Activated naive CD4-positive, alpha-beta T cell treated with anti-CD3 and anti-CD28 coated beads, Interleukin-2, amount 10 ng/mL, durations not matched to agents 7 days and 5 days (primary cell): ENCODE data around the gene TSHZ3.
A peak's percentile ranks its signal among the peaks of the same experiment; 100 is the strongest.

Experiments
- CTCF ChIA-PET: fragments of 350-600 bp; sonication (Branson Sonifier 250); formaldehyde crosslinking; loops from one replicate; lab custom pipeline; 2021; ENCODE audit warnings: antibody characterized with exemption; lab: Charles Lee
- DNase-seq: peaks from one replicate; pipeline ENCODE4 v3.0.0-alpha.2; 2020
- H3K27ac Mint-ChIP-seq: one replicate; pipeline ENCODE4 v1.8.0; 2021; ENCODE audit warnings: mild to moderate bottlenecking, moderate library complexity, mixed read lengths
- H3K27me3 Mint-ChIP-seq: one replicate; pipeline ENCODE4 v1.8.0; 2021; ENCODE audit warnings: mild to moderate bottlenecking, mixed read lengths
- H3K36me3 Mint-ChIP-seq: one replicate; pipeline ENCODE4 v1.8.0; 2021; ENCODE audit warnings: mixed read lengths
- H3K4me1 Mint-ChIP-seq: one replicate; pipeline ENCODE4 v1.8.0; 2021; ENCODE audit warnings: mixed read lengths
- H3K4me3 Mint-ChIP-seq: one replicate; pipeline ENCODE4 v1.8.0; 2021; ENCODE audit warnings: mild to moderate bottlenecking, moderate library complexity, mixed read lengths
- H3K9me3 Mint-ChIP-seq: one replicate; pipeline ENCODE4 v1.8.0; 2021; ENCODE audit warnings: mixed read lengths

Gene TSHZ3, protein sequence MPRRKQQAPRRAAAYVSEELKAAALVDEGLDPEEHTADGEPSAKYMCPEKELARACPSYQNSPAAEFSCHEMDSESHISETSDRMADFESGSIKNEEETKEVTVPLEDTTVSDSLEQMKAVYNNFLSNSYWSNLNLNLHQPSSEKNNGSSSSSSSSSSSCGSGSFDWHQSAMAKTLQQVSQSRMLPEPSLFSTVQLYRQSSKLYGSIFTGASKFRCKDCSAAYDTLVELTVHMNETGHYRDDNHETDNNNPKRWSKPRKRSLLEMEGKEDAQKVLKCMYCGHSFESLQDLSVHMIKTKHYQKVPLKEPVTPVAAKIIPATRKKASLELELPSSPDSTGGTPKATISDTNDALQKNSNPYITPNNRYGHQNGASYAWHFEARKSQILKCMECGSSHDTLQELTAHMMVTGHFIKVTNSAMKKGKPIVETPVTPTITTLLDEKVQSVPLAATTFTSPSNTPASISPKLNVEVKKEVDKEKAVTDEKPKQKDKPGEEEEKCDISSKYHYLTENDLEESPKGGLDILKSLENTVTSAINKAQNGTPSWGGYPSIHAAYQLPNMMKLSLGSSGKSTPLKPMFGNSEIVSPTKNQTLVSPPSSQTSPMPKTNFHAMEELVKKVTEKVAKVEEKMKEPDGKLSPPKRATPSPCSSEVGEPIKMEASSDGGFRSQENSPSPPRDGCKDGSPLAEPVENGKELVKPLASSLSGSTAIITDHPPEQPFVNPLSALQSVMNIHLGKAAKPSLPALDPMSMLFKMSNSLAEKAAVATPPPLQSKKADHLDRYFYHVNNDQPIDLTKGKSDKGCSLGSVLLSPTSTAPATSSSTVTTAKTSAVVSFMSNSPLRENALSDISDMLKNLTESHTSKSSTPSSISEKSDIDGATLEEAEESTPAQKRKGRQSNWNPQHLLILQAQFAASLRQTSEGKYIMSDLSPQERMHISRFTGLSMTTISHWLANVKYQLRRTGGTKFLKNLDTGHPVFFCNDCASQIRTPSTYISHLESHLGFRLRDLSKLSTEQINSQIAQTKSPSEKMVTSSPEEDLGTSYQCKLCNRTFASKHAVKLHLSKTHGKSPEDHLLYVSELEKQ

DNA sequence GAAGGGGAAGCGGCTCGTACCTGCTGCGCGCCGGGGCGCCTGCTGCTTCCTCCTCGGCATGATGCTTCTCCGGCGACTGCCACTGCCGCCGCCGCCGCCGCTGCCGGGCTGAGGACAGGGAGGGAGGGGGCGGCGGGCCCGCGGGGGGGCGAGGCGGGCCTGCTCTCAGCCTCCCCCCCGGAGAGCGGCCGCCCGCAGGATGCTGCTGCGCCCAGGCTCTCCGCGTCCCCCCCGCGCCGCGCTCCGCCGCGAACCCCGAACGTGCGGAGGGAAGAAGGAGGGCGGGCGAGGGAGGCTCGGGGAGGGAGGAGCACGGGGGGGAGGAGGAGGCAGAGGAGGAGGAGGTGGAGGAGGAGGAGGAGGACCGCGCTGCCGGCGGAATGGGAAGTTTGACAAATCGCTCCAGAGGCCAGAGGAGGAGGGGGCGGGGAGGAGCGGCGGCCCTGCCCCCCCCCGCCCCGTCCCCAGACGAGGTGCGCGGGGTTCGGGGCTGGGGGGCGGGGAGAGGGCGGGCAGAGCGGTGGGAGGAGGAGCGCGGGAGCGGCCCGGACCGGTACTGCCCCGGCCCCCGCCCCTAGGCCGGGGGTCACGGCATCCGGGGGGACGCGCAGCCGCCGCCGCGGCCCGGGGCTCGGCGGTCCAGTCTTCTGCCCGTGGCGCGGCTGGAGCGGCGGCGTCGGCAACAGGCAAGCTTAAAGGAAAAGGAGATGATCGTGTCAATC, at the start of gene TSHZ3:
Gene TSHZ3 (minus strand): TSS at position 277 of the 722 bp plus-strand sequence. CDS start 217 bp downstream, at position 60.
- Mint-ChIP-seq H3K36me3 (peaks cover 2% of the 10 kb centered on the region), H3K9me3 (no peaks in the 10 kb centered on the region), H3K4me1 (peaks cover 31% of the 10 kb centered on the region), H3K27me3 (peaks cover 94% of the 10 kb centered on the region), H3K27ac (no peak within 1 kb of the TSS), H3K4me3 (peak within 1 kb of the TSS; percentile 75)
- CTCF ChIA-PET = interaction anchor here (0.6 kb wide), 1 partner anchor 182 kb away, joined by 4 read pairs; no protein-coding TSS in a partner anchor
- DNase-seq = peak; percentile 65

- Mint-ChIP-seq H3K4me1 (no peaks in the 10 kb centered on the region), H3K27ac (no peak overlapping the region), H3K9me3 (no peaks in the 10 kb centered on the region), H3K4me3 (no peak overlapping the region), H3K27me3 (no peaks in the 10 kb centered on the region), H3K36me3 (no peaks in the 10 kb centered on the region)
- no peak for DNase-seq
- CTCF ChIA-PET = no interaction called here
These were observed 48.1 kb upstream of the TSHZ3 start for GRCh38 chr19:31397308-31397707.

DNA sequence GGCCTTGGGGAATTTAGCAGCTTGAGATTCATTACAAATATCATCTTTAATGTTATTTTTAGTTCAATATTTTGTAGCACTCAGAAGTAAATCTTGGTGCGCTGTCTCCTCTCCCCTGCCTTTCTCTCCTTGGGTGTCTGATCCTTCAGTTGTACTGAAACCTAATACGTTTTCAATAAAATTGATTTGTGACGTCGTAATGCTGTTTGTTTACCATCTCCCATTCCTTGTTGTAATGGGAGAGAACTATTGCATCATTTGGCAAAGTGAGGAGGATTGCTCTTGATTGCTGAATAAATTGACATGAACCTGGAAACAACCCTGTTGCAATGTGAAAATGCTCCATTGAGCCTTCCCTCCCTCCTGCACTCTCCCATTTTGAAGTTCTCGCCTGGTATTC, 43.2 kb upstream of the TSHZ3 start:
- no peak for DNase-seq

GRCh38 chr19:31391518-31391917, 42.3 kb upstream of the TSHZ3 start:
- no peaks in the 10 kb centered on the region for H3K27me3 Mint-ChIP-seq
- H3K4me1 Mint-ChIP-seq = no peaks in the 10 kb centered on the region
- H3K27ac Mint-ChIP-seq = no peak overlapping the region
- H3K36me3 Mint-ChIP-seq = no peaks in the 10 kb centered on the region
- no peaks in the 10 kb centered on the region for H3K9me3 Mint-ChIP-seq
- CTCF ChIA-PET = no interaction called here
- DNase-seq = no peak
- no peak overlapping the region for H3K4me3 Mint-ChIP-seq

More for the DNA sequence above, 43.2 kb upstream of the TSHZ3 start:
- Mint-ChIP-seq H3K4me3 (no peak overlapping the region), H3K27me3 (no peaks in the 10 kb centered on the region), H3K27ac (no peak overlapping the region), H3K4me1 (no peaks in the 10 kb centered on the region), H3K9me3 (no peaks in the 10 kb centered on the region), H3K36me3 (no peaks in the 10 kb centered on the region)
- CTCF ChIA-PET = no interaction called here

DNA sequence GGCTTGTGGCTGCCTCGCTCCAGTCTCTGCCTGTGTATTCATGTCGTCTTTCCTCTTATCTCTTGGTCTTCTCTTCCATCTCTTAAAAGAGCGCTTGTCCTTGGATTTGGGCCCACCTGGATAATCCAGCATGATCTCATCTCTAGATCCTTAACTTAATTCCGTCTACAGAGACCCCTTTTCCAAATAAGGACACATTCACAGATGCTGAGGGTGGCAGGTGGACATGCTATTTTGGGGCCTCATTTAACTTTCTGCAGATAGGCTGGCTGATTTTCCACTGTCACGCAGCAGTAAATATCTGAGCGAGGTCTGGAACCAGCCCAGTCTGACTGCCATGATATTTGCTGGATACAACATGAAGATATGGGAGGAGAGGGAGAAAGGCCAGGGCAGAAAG, 41.5 kb upstream of the TSHZ3 start:
- CTCF ChIA-PET = no interaction called here
- no peak overlapping the region for H3K4me3 Mint-ChIP-seq
- no peak for DNase-seq
- H3K4me1 Mint-ChIP-seq = no peaks in the 10 kb centered on the region
- H3K27ac Mint-ChIP-seq = no peak overlapping the region
- H3K9me3 Mint-ChIP-seq = no peaks in the 10 kb centered on the region
- no peaks in the 10 kb centered on the region for H3K36me3 Mint-ChIP-seq
- H3K27me3 Mint-ChIP-seq = peaks cover 3% of the 10 kb centered on the region

- H3K27ac Mint-ChIP-seq = no peak overlapping the region
- no peak overlapping the region for H3K4me3 Mint-ChIP-seq
- no peaks in the 10 kb centered on the region for H3K9me3 Mint-ChIP-seq
- H3K4me1 Mint-ChIP-seq = no peaks in the 10 kb centered on the region
- DNase-seq = no peak
- no peaks in the 10 kb centered on the region for H3K36me3 Mint-ChIP-seq
- CTCF ChIA-PET = no interaction called here
- H3K27me3 Mint-ChIP-seq = peaks cover 3% of the 10 kb centered on the region
These were observed 40.6 kb upstream of the TSHZ3 start for GRCh38 chr19:31389874-31390273.

GRCh38 chr19:31387717-31388301, 38.6 kb upstream of the TSHZ3 start:
- Mint-ChIP-seq H3K36me3 (no peaks in the 10 kb centered on the region), H3K4me3 (no peak overlapping the region), H3K27me3 (peaks cover 3% of the 10 kb centered on the region), H3K9me3 (no peaks in the 10 kb centered on the region), H3K4me1 (no peaks in the 10 kb centered on the region), H3K27ac (no peak overlapping the region)
- CTCF ChIA-PET = no interaction called here
- DNase-seq = no peak

- H3K9me3 Mint-ChIP-seq = no peaks in the 10 kb centered on the region
- CTCF ChIA-PET = no interaction called here
These were observed 37.6 kb upstream of the TSHZ3 start for GRCh38 chr19:31386806-31387205.

DNA sequence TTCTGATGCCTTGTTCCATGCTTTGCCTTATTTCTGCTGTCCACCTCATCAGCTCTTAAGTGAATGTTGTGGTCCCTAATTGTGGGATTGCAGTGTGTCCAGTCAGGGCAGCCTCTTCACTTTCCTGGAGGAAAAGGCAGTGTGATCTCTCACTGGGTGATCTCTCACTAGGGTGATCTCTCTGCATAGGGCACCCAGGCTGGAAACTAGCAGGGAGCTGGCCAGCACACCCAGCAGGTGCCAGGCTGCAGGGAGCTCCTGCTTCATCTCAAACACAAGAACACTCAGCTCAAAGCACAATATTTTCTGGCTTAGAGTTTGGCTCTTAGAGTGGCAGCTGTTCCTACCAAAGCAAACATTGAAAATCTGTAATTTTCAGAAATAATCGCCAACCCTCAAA, 36.5 kb upstream of the TSHZ3 start:
- peaks cover 3% of the 10 kb centered on the region for H3K27me3 Mint-ChIP-seq
- no peaks in the 10 kb centered on the region for H3K9me3 Mint-ChIP-seq
- DNase-seq = no peak
- no peak overlapping the region for H3K4me3 Mint-ChIP-seq
- CTCF ChIA-PET = no interaction called here
- no peaks in the 10 kb centered on the region for H3K36me3 Mint-ChIP-seq
- H3K4me1 Mint-ChIP-seq = no peaks in the 10 kb centered on the region
- no peak overlapping the region for H3K27ac Mint-ChIP-seq

More at GRCh38 chr19:31386806-31387205, 37.6 kb upstream of the TSHZ3 start:
- no peak overlapping the region for H3K27ac Mint-ChIP-seq
- H3K4me1 Mint-ChIP-seq = no peaks in the 10 kb centered on the region
- H3K36me3 Mint-ChIP-seq = no peaks in the 10 kb centered on the region
- H3K4me3 Mint-ChIP-seq = no peak overlapping the region
- H3K27me3 Mint-ChIP-seq = peaks cover 3% of the 10 kb centered on the region
- no peak for DNase-seq

- Mint-ChIP-seq H3K36me3 (no peaks in the 10 kb centered on the region), H3K4me3 (no peak overlapping the region), H3K27me3 (peaks cover 3% of the 10 kb centered on the region), H3K9me3 (no peaks in the 10 kb centered on the region), H3K4me1 (no peaks in the 10 kb centered on the region), H3K27ac (no peak overlapping the region)
- no peak for DNase-seq
- CTCF ChIA-PET = no interaction called here
These were observed 34.3 kb upstream of the TSHZ3 start for GRCh38 chr19:31383553-31383952.

DNA sequence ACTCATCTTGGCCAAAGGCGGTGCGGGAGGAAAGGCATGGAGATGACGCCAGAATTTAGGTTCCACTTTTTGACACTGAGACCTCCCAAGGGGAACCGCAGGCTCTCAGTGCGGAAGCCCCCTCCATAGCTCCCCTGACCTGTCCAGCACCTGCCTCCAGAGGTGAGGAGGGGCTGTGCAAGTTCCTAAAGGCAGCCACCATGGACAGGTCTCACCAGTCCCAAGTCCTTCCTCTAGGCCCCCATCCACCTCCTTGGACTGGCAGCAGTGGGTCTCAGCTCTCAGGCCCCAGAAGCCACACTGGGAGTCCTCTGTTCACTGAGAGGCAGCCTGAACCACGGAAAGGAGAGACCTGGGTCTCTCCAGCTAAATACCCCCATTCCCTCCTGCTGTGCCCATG, 31.6 kb upstream of the TSHZ3 start:
- H3K9me3 Mint-ChIP-seq = no peaks in the 10 kb centered on the region
- no peaks in the 10 kb centered on the region for H3K36me3 Mint-ChIP-seq
- CTCF ChIA-PET = no interaction called here
- no peak overlapping the region for H3K27ac Mint-ChIP-seq
- no peak for DNase-seq
- H3K4me3 Mint-ChIP-seq = no peak overlapping the region
- no peaks in the 10 kb centered on the region for H3K4me1 Mint-ChIP-seq
- peaks cover 4% of the 10 kb centered on the region for H3K27me3 Mint-ChIP-seq

GRCh38 chr19:31378404-31378803, 29.2 kb upstream of the TSHZ3 start:
- Mint-ChIP-seq H3K27me3 (peaks cover 21% of the 10 kb centered on the region), H3K27ac (no peak overlapping the region), H3K4me1 (no peaks in the 10 kb centered on the region), H3K4me3 (no peak overlapping the region), H3K9me3 (peaks cover 4% of the 10 kb centered on the region), H3K36me3 (no peaks in the 10 kb centered on the region)
- CTCF ChIA-PET = no interaction called here
- DNase-seq = no peak

DNA sequence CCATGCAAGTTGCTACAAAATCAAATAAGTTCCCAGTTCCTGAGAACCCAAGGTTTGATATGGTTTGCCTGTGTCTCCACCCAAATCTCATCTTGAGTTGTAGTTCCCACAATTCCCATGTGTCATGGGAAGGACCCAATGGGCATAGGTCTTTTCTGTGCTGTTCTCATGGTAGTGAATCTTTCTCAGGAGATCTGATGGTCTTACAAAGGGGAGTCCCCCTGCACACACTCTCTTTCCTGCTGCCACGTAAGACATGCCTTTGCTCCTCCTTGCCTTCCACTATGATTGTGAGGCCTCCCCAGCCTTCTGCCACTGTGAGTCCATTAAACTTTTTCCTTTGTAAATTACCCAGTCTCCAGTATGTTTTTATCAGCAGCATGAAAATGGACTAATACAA, 28.5 kb upstream of the TSHZ3 start:
- Mint-ChIP-seq H3K27me3 (peaks cover 26% of the 10 kb centered on the region), H3K9me3 (peaks cover 4% of the 10 kb centered on the region), H3K27ac (no peak overlapping the region), H3K4me3 (no peak overlapping the region), H3K4me1 (peaks cover under 1% of the 10 kb centered on the region), H3K36me3 (no peaks in the 10 kb centered on the region)
- no peak for DNase-seq
- CTCF ChIA-PET = no interaction called here
